Activated T-cell treated with anti-CD3 and anti-CD28 coated beads for 1 hour (primary cell): ENCODE data around the gene SMIM32.

Experiments
- DNase-seq: peaks from one replicate; pipeline ENCODE4 v3.0.0-alpha.2; 2020; ENCODE audit warnings: low read depth

SMIM32 gene

DNA sequence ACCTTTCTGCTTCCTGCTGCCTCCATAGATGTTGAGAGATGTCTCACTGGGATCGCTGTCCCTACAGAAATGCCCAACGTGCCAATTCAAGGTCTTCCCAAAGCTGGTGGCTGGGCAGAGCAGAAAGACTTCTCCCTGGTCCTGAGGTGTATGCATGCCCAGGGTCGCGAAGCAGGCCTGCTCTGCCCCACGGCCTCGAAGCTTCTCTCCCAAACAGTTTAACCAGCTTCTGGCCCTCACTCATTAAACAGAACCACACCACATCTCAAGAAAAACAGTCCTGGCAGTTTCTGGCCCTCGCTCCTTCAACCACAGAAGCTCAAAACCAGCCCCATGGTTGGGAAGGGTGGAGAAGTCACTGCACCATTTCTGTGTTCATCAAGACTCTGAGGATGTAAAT, 14.7 kb upstream of the SMIM32 start:
- DNase-seq = no peak

DNA sequence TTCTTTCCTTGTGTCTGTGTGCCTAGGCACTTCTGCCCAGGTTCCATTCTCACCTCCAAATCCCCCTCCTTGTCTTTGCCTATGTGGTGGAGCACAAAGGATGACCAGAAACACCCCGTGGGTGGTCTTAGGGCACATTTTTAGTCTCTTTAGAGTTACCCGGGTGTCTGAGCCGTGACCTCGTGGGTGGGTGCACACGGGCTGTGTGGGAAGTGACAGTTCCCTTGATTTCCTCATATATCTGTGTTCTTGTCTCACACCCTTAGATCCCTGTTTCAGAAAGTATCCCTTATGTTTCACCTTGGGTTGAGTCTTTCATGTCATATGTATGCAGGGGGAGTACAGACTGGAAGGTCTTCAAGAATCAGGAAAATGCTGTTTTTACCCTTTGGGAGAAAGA, 13.4 kb upstream of the SMIM32 start:
- no peak for DNase-seq

DNA sequence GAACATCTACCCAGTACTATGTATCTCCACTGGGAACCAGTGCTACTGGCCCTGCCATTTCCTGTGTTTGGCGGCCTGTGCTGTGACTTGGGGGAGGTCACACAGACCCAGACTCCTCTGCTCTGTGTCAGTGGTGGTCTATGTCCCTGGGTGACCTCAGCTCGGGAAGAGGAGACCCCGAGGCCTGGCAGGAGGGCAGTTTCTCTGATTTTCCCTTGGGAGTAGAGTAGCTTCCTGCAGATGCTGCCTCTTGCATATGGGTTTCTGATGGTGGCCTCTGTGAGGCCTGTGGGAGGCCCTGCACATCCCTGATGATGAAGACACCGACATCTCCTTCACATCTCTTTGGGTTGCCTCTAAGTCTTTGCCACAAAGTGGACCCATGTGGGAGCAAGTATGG, 13.0 kb upstream of the SMIM32 start:
- no peak for DNase-seq

DNA sequence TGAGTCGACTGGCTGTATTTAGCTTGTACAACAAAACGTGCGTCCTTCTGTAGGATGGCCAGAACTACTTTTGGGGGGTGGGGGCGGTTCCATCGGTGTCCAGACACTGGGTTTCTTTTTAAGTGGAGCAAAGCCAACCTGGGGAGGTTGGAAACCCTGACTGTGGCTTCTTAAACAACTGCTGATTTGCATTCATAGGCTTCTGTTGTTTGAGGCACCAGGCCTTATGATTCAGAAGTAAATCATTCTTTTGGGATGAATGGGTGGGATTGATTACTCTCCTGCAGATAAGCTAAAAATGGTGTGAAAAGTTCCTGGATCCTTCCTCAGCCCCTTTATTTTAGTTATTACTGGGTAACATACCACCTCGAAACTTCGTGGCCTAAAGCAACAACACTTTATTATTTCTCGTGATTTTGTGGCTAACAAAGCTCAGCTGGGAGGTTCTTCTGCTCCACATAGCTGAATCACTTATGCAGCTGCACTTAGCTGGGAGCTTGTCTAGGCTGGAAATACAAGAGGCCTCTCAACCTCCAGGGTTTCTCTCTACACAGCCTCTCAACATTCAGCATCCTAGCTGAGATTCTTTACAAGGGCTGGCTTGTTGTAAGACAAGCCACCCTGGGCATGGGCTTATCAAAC, 12.2 kb upstream of the SMIM32 start:
- no peak for DNase-seq

DNA sequence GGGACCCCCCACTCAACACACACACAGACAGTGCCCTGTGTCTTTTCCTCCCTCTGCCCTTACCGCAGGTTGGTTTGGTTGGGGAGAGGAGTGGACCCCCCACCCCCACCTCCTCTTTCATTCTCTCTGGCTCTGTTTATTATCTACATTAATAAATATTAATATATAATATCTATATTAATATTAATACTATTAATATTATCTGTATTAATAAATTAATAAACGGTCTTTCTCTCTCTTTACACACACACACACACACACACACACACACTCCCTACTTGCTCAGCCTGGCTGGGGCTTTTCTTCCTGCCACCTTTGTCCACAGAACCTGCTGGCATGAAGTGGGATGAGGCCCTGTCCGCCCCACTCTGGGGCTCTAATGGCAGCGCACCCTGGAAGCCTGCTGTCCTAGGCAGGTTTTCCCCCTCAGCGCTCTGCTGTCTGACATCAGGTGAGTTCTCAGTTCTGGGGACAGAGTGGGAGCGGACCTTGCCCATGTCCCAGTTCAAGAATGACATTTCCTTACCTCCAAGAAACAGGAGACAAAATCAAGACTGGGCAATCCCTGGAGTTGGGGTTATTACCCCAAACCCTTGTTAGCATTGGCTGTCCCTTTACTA, 10.5 kb upstream of the SMIM32 start:
- DNase-seq = no peak

DNA sequence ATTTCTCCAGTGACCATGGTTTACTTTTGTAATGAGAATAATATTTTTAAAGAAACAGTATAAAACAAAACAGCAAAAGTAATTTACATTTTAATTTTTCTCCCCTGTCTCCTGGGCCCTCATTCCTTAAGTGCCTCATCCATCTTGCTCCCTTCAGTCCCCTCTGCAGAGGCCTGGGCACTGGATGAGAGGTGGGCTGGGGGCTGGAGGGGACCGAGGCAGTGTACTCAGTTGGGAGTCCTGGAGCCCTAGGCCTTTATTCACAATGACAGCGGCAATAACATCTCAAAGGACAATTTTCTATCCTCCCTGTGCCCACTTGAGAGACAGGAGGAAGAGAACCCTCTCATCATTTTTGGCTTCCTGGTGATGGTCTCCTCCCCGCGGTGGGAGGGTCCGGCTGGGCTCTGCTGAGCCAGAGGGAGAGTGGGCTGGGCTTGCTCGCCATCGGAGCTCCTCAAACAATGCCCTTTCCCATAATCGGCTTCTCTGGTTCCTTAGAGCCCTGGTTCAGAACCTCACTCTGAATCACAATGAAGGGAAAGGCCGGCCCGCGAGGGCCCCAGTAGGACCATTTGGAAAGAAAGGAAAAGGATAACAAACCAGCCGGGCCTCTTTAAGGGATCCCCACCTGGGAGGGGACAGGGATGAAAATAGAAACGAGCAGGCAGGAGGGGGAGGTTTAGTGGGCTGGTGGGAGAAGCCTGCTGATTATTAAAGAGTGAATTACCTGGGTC, 9.7 kb upstream of the SMIM32 start:
- no peak for DNase-seq

DNA sequence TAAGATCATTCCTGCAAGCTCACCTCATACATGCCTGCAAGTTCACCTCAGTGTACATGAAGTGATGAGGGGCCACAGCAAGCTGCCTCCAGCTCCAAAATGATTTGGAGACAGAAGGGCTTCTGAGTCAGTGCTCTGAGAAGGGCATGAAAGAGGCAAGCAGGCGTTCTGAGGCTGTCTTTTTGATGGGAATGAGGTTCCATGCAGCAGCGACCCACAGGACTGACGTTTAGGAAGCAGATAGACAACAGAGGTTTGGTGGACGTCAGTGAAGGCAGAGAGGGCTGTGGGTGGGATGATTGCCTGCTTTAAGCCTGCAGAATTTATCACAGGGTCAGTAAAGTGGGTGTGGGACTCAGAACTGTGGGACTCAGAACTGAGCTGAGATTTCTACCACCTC, 8.9 kb upstream of the SMIM32 start:
- no peak for DNase-seq

DNA sequence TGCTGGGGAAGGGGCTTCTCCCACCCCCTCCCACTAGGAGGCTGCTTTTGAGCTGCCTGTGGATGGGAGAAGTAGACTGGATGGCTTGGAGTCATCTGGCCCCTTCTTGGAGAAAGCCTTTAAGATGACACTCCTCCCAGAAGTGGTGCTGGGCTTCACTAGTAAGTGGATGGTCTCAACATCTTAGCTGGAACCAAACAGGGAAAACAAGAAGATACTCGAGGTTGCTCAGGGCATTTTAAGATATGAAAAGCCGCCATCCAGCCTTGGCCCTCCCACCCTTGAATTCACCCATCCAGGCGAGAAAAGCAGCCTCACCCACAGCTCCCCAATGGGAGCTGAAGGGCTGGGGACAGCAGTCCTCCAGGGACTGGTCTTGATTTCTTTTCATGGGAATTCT, 7.8 kb upstream of the SMIM32 start:
- no peak for DNase-seq

DNA sequence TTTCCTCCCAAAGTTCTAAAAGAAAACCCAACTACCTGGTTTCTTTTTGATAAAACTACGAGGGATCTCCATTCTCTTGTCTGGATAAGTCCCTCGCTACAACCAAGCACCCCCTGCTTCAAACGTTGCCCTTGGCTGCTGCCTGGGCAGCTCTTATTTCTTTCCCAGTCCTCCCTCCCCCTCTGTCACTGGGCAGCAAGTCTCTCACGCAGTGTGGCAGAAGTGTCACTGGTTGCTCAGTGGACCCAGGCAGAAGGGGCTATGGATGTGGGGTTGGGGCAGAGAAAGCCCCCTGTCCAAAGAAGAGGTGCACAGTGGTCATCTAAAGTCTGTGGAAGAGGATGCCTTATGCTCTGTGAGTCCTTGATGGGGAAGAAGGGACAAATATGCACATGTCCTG, 7.2 kb upstream of the SMIM32 start:
- DNase-seq = no peak

DNA sequence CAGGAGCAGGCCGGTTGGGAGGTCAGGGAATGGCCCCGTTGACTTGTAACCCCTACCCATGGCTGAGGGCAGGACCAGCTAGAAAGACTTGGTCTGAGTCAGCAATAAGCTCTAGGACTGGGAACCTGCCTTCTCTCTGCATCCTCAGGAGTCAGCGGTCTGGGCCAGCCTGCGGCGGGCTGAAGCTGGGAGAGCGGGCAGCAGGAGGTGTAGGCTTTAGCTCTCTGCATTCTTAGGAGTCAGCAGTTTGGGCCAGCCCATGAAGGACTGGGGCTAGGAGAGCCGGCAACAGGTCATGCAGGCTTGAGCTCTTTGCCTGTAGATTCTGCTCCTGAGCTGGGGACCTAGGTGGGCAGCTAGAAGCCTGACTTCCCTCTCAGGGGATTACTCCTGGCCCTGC, 6.4 kb upstream of the SMIM32 start:
- no peak for DNase-seq

DNA sequence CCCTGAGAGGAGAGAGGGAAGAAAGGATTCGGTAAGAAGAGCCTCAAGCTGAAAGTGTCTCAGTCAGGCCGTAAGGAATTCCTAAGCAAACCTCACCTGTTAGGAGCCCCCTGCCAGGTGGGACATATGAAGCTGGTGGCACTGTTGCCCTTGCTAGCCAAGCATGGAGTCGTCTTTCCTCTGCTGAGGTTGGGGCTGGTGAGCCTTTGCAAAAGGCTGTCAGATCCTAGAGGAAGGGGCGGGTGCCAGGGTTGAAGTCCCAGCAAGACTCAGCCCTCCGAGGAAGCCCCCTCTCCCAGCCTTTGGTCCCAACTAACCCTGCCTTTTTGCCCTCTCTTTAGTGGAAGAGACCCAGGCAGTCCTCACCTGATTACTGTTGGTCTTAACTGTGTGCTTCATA, 5.5 kb upstream of the SMIM32 start:
- DNase-seq = no peak

DNA sequence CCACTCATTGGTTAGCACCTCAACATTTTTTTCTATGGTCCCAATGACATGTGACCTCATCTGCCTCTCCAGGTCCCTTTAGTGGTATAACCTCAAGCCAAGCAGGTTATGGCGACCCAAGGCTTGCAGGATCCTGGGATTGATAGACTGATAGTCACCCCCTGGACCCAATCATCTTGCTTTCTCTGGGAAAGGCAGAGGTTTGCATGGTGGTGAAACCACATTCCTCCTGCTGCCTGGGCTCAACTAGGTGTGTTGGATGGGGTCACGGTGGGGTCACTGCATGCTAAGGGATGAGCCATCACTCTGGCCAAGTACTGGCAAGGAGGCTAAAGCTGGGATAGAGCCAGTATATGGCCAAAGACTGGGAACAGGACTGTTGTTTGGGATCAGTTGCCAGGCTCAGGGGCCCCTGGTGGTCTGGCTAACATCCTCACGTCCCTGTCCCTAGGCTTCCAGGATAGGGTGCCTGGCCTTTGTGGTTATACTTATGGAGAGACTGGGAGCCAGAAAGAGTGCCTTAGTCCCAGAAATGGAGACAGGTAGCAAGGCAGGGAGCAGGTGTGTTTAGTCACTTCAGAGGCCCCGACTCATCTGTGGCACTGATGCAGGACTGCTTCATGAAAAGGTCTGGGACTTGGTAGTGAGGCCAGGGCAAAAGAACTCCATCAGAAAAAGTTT, 4.6 kb upstream of the SMIM32 start:
- DNase-seq = no peak

DNA sequence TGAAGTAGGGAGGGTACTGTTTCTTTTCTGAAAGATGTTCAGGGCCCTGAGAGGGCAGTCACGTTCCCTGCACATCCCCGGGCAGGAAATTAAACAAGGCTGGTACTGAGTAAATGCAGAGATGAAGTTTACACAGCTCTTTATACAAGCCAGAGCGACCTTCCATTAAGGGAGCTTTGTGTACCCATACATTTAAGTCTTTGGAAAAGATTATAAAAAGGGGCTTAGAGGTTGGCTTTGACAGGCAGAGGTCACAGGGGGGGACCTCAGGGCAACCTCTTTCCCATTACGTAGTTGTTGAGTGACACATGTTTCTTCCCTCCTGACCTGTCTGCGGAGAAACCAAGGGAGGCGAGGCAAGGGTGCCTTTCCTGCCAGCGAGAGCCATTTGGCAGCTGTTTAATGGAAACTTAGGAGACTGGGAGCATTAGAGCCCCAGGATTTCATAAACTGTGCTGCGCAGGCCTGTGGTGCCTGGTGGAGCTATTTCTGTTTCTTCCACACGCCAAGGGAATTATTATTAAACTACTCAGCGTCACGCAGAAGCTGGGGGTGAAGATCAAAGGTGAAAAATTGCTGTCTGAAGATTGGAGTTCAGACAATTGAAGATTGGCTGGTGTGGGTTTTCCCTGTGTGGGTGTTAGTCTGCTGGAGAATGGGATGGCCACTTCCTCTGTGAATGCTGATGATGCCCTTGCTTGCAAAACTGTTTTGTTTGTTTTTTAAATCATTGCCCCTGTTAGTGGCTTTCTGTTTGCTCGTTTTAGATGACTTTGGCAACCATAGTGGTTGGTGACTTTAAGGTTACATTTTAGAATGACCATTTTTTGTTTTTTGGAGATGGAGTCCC, 3.2 kb upstream of the SMIM32 start:
- no peak for DNase-seq

DNA sequence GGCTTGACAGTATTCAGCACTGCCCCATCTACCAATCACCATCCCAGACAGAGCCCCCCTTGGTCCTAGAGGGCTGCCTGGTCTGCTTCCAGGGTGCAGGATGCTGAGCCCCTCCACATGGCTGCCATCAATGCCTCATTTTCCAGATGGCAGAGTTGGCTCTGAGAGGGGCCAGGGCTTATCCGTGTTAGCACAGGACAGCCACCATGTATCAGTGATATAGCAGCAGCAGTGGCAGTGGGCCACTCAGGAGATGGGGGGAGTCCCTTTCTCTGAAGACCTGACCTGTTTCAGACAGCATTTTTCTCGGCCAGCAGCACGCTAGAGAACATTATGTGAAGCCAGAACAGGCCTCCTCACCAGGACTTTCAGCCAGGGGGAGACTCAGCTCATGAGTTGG, 1.6 kb upstream of the SMIM32 start:
- DNase-seq = no peak

DNA sequence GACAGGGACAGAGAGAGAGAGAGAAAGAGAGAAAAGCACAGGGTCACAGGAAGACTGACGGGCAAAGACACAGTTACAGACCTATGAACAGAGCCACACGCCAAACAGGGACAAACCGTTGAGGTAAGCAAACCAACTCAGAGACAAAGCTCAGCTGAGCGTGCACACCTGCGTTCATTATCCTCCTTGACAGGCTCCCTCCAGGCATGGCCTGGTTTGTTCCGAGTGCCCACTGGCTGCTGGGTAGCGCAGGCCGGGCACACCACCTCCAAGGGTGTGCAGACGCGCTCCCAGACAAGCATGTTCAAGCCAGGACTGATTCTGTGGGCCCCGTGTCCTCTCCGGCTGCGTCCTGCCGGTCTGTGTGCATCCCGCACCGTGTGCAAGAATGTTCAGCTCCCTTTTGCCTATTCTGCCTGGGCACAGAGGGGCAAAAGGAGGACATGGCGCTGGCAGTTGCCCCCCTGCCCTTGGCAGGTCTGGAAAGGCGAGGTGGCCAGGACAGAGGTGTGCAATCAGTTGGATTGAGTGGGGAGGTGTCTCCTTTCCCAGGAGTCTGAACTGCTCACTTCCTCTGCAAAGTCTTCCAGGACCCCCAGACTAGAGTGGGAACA, 467 bp upstream of the SMIM32 start:
- no peak for DNase-seq

DNA sequence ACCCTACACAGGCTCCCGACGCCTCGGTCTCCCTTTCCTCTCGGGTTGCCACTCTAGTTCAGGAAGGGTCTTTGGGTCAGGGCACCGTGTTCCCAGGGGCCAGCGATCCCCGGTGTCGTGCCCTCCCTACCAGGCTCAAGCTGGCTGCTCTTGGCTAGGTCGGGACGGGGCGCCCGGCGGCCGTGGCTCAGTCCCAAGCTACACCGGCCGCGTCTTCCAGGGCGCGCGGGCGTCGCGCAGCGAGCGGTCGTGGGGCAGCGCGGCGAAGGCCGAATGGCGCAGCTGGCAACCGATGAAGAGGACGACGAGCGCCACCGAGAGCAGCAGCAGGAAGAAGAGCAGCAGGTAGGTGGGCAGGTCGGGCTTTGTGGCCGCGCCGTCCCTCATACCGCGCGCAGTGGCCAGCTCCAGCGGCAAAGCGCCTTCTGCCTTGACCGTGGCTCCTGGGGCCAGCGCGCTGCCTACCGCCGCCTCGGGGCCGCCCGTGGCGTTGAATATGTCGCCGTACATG, 892 bp downstream of the SMIM32 start:
- DNase-seq = no peak

DNA sequence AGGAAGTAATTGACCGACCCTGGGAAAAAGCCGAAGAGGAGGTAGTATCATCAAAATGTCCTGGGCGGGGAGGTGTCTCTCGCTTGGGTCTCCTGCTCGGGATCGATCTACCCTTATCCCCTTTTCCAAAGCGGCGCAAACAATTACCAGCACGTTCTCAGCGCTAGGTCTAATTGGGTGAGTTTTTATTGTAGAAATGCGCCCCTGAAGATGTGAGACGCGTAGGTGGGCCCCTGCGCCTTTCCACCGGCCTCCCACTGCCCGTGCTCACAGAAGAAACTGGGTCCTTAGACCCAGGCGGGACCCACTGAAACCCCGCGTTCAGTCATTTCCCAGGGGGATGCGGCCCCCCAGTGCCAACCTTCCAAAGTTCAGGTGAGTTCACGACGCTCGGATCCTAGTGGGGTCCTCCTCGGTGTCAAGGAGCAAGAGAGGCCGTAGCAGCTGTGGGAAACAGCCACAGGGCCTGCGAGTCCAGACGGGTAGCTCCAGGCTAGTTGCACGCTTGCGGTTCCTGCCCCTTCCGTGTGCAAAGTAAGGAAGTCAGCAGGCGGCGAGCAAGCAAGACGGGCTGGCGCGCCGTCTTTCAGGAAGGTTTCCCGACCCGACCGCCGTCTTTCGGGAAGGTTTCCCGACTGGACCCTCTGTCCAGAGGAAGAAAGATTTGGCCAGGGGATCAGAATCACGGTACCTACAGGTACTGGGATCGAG, 1.5 kb downstream of the SMIM32 start:
- DNase-seq = no peak

DNA sequence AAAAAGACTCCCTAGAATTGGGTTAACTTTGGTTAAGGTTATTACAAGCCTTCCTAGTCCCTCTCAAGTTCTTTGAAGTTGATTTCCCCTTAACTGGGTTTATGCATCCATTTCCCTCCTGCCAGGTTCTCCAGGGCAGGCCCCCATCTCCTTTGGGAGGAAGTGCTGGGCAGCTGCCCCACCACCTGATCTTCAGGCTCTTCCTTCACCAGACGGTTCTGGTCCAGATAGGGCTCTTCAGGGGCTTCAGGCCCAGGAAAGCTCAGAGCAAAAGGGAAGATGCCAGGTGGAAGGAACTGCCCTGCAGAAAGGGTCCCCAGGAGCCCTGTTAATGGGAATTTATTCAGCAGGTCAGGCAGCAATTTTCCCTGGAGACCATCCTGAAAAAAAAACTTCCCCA, 2.1 kb downstream of the SMIM32 start:
- no peak for DNase-seq

DNA sequence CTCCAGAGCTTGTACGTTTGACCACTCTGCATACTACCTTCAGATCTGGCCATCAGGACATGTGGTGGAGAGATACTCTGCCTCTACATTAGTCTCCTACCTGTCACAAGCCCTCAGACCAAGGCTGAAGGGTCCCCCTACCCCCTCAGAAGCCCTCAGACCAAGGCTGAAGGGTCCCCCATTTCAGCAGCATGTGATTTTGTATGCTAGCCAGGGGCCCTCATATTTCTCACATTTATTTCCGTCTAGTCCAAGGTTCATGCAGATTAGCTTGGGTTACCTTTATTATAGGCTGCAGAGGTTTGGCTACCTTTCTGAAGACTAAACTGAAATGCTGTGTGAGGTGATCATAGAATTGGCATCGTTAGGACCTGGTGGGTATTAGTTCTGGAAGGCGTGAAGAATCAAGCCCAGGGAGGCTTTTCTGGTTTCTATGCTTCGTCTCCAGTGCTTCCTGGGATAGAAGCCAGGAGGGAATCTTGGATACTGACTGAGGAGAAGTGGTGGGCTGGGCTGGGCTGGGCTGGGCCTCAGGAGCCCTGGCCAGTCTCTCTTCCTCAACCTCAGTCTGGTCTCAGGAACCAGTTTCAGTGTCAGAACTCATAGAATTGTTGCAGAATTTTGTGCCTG, 2.8 kb downstream of the SMIM32 start:
- DNase-seq = no peak

DNA sequence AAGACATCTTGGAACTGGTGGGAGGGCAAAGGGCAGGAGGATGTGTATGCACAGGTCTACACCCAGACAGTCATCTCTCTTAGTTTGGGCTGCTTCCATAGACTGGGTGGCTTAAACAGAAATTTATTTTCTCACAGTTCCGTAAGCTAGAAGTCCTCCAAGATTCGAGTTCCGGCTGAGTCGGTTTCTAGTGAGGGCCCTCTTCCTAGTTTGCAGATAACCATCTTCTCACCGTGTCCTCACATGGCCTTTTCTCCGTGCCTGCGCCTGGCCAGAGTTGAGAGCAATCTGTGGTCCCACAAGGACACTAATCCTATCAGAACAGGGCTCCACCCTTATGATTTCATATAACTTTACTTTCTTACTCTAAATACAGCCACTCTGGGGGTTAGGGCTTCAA, 4.1 kb downstream of the SMIM32 start:
- DNase-seq = no peak
